Stimulated activated CD4-positive, alpha-beta T cell treated with anti-CD3 and anti-CD28 coated beads, Interleukin-1b, Interleukin-23, amount 100 ng/mL, for 24 hours (primary cell): ENCODE data around the gene ANO6.
"Not testable (repeated sequence)": the region's sequence is repeated elsewhere in the genome, so short reads cannot be mapped to it uniquely, and the experiment has no call there.

Experiments
- DNase-seq, 4 experiments: peaks; one replicate each; pipeline ENCODE4 v3.0.0-alpha.2; 2020; ENCODE audit warnings: low read depth in 4 of 4, low spot score in 1 of 4

ANO6 gene

DNA sequence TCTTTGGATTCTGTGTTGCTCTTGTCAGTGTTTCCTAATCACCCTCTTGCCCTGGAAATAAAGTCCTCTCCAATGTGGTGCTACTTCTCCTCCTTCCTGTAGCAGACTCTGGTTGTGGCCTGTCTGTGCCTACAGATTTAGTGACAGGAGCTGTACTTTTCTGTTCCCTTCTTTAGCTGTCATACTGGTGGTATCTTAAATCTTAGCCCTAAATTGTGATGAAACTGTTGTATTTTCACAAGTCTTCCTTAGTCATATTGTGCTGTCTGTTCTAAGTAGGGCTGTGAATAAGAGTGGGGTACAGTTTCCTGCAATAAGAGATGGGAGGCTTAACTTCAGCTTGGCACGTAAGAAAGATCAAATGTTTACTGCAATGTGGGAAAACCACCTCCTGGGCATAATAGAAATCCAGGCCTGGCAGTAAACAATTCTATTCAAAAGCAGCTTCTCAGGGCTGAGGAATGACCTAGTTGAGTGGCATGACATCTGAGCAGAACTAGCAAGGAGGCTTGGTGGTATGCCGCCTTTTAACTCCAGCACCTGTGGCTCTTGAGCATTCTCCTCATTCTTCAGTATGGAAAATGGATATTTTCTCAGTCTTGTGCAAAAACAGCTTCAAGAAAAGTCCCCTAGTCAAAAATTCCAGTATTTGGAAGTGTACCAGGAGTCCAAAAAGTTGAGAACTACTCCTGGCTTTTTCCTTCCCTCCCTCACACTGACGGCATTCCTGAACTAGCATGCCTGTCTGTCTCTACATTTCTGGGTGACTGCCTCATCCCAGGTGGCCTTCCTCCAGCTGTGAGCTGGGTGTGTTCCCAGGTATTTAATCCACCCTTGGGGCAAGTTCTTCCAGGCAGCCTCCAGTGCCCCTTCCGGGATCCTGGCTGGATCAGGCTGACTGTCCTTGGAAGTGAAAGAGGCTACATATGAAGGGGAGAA is 19.5 kb downstream of the ANO6 start:
- DNase-seq = no peak

DNA sequence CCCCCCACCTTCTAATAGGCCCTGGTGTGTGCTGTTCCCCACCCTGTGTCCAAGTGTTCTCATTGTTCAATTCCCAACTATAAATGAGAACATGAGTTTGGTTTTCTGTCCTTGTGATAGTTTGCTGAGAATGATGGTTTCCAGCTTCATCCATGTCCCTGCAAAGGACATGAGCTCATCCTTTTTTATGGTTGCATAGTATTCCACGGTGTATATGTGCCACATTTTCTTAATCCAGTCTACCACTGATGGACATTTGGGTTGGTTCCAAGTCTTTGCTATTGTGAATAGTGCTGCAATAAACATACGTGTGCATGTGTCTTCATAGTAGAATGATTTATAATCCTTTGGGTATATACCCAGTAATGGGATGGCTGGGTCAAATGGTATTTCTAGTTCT is 20.5 kb downstream of the ANO6 start:
- DNase-seq = not testable (repeated sequence)

DNA sequence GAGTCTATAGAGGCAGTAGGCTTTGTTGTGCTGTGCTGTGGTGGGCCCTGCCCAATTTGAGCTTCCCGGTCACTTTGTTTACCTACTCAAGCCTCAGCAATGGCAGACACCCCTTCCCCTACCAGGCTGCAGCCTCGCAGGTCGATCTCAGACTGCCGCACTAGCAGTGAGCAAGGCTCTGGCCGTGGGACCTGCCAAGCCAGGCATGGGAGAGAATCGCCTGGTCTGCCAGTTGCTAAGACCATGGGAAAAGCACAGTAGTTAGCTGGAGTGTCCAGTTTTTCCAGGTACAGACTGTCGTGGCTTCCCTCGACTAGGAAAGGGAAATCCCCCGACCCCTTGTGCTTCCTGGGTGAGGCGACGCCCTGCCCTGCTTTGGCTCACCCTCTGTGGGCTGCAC is 26.3 kb downstream of the ANO6 start:
- no peak for DNase-seq

DNA sequence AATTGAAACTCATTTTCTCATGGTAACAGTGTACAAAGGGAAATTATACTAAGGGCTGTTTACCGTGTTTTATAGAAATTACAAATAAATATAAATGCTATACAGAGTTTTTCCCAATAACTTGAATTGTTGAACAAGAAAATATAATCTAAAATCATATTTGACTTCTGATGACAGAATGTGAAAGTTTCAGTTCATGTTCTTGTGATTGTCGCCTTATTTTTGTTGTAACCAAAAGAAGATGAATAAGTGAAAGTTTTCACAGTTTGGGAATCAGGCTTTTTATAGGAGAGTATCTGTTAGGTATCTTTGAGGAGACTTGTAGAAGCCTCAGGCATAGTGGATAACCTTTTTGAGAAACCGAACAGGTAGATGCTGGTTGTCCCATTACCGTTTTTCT is 28.1 kb downstream of the ANO6 start:
- DNase-seq = no peak

DNA sequence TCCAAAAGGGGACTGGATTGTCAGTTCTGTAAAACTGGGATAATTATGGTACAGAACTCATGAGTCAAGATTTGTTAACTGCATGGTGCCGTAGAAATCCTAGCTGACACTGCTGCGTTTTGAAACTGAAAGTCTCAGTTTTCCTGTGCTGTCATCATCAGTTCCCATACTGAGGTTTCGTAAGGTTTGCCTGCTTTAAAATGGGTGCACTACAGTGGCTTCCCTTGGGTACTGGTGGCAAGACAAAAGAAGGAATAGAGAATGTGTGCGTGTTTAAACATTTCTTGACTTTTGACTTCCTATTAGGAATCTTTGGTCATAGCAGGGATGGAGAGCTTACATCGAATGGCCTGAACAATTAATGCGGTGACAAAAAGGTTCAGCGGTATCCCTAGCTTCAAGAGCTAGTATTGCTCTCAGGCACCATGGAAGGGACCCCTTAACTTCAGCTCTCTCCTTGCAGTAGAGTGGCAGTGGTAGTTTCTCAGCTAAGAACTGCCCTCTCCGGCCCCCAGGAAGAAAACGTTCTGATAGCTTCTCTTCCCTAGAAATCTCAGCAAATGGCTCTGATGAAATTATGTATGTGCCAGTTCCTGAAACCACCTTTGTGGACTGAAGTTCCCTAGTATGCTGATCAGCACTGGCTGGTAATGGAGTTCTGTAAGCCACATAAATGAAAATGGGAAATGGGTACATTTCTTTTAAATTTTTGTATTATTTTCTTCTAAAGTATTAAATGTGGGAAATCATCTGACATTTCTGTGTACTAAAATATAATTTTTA is 28.9 kb downstream of the ANO6 start:
- no peak for DNase-seq

DNA sequence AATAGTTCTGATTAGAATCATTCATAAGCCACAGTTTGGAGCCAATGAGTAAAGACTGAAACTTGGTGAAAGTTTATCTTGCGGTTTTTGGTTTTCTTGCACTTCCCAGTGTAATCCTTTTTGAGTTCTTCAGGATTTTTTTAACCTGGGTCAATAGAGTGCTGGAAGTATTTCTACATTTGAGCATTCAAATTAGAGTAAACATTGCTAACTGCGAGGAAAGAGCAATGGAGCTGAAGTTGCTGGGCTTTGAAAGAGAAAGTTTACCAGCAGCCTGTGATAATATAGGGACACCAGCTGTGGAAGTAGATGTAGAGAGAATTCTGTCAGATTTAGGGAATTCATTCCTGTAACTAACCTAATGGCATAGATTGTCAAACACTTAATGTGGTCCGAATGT is 30.3 kb downstream of the ANO6 start:
- DNase-seq = no peak

DNA sequence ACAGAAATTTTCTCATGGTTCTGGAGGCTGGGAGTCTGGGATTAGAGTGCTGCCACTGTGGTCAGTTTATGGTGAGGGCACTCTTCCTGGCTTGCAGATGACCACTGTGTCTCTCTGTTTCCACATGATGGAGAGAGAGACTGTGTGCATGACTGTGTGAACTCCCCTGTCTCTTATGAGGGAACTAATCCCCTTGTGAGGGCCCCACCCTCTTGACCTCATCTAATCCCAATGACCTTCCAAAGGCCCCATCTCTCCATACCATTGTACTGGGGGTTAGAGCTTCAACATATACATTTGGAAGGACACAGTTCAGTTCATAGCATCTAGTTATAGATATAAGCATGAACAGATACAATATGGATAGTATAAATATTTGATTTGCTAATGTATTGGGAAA is 31.7 kb downstream of the ANO6 start:
- no peak for DNase-seq

DNA sequence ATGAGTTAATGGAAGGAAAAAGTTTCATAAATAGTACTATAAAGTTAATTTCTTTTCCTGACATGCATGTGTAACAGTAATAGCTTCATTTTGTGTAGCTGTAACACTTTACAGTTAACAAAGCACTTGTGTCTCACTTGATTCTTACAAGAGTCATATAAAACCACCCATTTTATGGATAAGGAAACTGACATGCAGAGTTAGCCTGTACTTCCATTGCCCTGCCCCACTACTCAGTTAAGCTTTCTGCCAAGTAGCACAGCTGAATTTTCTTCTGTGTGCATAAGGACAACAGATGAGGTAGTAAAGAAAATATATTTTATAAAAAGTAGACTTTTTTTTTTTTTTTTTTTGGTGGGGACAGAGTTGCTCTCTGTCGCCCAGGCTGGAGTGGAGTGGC is 32.2 kb downstream of the ANO6 start:
- no peak for DNase-seq

DNA sequence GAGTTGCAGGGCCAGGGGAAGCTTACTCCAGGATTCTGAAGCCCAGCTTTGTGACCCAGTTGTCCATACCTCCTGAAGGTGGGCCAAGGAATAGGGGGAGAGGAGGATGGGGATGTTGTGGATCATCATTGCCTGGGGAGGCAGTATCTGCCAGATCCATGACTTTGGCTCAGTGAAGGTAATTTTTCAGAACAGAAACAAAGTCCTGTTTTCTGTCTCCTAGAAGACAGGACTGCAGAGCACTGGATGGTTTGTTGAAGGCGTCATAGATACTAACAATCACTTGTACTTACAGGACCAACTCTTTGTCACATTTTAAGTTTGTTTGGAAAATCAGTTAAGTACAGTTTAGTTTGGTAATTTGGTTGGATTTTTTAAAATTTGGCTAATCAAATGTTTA is 38.4 kb downstream of the ANO6 start:
- DNase-seq = no peak

DNA sequence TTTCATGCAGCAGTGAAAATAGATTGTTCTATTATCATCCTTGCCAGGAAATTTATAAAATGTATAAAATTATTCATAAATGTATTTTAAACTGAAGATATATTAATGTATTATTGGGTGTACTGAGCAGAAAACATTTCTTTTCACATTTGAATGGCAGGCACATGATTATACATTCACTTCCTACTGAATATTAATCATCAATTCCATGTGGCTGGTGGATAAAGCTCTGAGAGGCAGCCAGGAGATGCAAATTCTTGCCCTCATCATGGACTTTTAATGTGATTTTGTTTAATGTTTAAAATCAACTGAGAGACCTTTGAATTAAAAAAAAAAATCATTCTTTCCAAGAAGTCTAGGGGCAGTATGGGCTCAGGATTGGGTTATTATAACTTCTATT is 40.8 kb downstream of the ANO6 start:
- no peak for DNase-seq

DNA sequence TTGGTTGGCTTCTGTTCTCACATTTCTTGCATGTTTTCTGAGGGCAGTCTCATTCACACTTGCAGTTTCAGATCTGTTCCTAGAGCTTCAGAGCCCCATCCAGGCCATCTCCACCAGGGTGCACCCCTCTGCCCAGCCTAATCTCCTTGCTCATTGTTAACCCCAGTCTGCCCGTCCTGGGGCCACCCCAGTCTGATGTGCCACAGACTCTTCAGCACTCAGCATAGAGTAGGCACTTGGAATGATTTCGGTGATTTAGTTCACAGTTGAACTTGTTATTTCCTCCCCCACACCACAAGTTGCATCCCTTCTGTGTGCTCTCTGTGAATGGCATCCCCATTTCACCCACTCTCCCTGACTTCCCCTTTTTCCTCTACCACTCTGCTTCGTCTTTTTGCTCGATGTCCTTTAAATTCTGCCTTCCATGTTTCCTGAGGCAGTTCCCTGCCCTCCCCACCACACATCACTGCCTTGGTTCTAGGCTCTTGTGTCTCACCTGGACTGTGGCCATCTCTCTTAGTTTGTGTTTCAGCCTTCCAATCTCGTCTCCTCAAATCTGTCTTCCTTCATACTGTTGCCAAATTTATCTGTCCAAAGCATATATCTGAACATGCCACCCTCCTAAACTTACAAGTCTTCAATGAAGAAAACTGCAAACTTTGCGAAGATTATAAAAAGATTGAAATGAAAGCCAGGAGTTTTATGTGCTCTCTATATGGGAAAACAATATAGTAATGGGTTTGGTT is 41.5 kb downstream of the ANO6 start:
- no peak for DNase-seq

DNA sequence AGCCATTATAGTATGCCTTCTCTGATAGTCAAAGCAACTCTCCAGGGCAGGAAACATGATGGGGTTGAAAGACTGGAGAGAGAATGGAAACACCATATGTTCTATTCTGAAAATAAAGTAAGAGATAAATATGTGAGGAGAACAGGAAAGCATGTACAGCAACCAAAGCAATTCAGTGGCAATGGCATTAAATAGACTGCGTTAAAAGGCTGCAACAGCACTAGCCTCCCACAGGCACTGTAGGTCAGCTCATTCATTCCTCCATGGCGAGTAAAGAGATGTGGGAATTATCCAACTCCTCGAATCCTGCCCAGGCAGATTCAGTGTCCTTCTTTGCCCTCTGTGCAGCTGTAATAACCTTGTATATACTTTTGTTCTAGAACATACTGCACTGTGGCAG is 43.8 kb downstream of the ANO6 start:
- no peak for DNase-seq

DNA sequence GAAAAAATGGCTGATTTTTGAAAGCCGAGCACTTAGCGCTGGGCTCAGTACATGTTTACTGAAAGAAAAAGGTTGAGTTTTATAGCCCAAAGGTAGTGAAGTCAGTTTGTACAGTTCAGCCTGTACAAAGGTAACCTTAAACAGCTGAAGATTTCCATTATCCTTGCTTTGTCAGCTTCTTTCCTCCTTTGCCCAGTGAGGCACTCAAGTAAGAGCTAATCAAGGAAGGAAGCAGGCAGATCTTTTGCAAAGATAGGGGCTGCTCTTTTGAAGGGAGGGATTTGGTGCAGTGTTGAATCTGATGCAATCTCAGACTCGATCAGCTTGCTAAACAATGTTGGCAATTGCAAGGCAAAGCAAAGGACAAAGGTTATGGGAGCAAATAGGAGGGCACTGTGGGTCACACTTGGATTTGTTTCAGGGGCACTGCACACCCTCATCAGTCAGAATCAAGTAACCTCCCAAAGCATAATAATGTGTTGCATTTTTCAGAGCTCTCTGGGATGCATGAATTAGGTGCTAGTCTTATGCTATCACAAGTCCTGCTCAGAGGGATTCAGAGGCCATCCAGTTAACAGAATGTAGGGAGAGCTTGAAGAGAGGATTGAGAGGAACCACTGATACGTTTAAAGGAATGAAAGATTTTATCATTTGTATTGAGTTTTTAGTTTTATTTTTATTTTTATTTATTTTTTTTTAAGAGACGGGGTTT is 44.4 kb downstream of the ANO6 start:
- DNase-seq = no peak

DNA sequence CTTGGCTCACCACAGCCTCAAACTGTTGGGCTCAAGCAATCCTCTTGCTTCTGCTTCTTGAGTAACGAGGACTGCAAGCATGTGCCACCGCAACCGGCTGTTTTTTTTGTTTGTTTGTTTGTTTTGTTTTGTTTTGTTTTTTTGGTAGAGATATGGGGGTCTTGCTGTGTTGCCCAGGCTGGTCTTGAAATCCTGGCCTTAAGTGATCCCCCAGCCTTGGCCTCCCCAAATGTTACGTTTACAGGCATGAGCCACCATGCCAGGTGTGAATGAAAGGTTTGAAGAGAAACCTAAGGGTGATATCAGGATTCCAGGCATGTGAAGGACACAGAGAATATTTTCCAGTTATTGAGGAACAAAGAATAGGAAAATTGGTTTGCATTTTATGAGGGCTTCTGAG is 45.0 kb downstream of the ANO6 start:
- no peak for DNase-seq

DNA sequence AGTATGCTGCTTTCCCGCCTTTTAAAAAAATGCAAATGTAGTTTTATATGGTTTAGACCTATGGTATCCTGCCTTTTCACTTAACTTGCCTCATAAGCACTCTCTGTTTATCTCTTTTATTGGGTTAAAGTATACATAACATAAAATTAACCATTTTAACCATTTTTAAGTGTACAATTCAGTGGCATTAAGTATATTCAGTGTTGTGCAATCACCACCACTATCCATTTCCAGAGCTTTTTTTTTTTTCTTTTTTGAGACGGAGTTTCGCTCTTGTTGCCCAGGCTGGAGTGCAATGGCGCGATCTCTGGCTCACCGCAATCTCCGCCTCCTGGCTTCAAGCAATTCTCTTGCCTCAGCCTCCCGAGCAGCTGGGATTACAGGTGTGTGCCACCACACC is 46.3 kb downstream of the ANO6 start:
- DNase-seq = not testable (repeated sequence)

DNA sequence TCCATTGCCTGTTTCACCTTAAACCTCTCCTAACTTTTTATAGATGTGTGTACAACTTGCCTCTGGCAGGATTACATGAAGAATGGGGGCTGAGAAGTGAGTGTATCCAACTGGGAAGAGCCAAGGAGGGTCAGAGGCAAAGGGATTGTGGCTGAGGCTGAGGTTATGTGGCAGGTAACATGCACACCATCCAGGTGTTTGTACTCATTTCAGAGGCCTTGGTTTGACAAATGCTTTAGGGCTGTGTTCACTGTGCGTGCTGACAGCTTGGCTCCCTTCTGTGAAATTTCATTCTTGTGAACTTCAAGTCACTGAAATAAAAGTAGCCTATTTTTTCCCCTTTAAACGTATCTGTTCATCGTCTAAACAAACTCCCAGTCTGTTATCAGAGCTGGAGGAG is 47.7 kb downstream of the ANO6 start:
- no peak for DNase-seq

DNA sequence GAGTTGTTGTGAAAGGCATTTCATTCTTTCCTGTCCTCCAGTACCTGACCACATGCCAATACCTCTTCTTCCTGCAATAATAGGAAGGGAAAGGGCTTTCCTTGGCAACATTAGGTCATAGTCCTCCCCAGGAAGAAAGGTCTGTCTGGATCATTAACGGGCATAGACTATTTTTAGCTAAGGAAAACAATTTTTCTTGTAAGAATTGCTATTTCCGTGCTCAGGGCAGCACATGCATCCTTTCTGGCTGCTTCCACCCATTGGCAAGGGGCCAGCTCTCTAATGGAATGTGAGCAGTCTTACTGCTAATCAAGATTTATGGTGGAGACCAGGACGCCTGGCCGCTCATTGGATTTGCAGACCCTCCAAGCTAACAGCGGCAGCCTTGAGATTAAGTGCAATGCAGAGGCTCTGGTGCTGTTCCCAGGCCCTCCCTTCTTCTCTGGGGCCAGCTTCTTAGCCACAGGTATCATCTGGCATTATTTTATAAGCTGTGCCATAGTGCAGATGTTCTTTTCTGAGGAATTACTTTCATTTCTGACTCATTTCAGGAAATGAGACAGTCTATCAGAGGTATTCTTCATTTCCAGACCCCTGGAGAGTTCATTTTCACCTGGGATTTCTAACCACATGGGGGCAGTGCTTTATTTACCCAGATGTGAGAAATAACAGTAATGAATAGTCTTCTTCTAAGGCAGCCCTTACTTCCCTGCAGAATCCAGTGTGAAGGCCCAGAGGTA is 52.9 kb downstream of the ANO6 start:
- DNase-seq = no peak

DNA sequence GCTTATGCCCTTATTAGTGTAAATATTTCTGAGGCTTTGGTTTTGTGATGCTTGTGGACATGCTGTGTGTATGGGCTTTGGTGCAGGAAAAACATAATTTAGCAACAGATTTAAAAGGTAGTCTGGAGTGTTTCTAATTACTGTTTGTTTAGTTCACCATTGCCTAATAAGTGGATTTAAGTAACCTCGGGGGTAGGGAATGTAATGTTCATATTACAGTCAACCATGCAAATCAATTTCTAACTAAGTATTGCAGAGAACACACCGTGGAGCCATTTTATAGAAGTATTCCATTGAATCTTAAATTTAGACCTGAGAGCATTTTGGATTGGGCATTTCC is 53.5 kb downstream of the ANO6 start:
- DNase-seq = no peak

DNA sequence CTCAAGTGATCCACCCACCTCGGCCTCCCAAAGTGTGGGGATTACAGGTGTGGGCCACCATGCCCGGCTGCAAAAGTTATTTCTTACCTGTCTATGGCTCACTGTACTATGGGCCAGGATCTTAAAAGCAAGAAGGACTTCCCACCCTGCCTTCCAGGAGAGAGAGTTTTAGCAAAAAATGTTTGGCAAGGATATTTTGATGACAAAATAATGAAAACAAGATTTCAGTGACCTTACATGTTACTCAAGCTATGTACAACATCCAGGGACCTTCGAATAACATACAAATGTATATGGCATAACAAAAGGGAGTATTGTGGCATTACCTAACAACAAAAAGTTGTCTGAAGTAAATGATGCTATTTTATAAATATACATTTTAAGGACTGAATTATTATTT is 55.1 kb downstream of the ANO6 start:
- no peak for DNase-seq

DNA sequence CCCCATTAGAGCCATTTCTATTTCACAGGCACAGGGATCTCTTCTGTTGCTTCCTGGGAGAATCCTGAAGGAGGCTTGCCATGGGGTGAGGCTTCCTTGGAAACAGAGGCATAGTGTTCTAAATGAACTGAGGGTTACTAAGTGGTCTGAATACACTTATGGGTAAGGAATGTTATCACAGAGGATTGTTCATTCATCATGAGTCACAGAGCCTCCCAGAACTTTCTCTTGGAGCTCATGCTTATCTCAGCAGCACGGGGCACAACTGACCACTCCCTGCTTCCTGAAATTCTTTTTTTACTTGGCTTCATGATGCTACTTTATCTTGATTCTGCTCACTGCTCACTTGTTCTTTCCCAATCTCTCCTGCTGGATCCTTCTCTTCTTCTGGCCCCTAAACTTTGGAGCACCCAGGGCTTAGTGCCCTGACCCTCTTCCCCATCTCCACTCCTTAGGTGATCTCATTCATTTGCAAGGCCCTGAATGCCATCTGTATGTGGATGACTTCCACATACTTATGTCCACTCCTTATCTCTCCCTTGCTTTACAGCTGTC is 57.9 kb downstream of the ANO6 start:
- DNase-seq = no peak
